GM19239 (cell line): Measurements from ENCODE around the gene C13orf46.

ENCODE experiments used
- DNase-seq: peaks from one replicate; pipeline ENCODE4 v3.0.0; 2011; ENCODE audit warnings: low spot score; ENCODE audit not compliant: insufficient read length
- FAIRE-seq: peaks from 2 replicates; lab custom pipeline; 2011; peaks lifted over from hg19 to GRCh38; lab: Jason Lieb, UNC

The C13orf46 gene

GRCh38 chr13:114011226-114011625, 37.4 kb upstream of the C13orf46 start:
- no peak for DNase-seq
- FAIRE-seq, result no peak

- DNase-seq (no peak), FAIRE-seq (no peak)
These were observed 36.7 kb upstream of the C13orf46 start for GRCh38 chr13:114010401-114011101.

GRCh38 chr13:114009590-114010400, 35.9 kb upstream of the C13orf46 start:
- no peak for FAIRE-seq

GRCh38 chr13:114008964-114009589, 35.2 kb upstream of the C13orf46 start:
- FAIRE-seq, result no peak

More at GRCh38 chr13:114009590-114010400, 35.9 kb upstream of the C13orf46 start:
- DNase-seq, result no peak

GRCh38 chr13:114007566-114007965, 33.7 kb upstream of the C13orf46 start:
- DNase-seq, result no peak
- FAIRE-seq, result no peak

More at GRCh38 chr13:114008964-114009589, 35.2 kb upstream of the C13orf46 start:
- DNase-seq, result no peak

- no peak for DNase-seq
- no peak for FAIRE-seq
These were observed 31.4 kb upstream of the C13orf46 start for GRCh38 chr13:114005206-114005724.

- no peak for DNase-seq
- no peak for FAIRE-seq
These were observed 30.7 kb upstream of the C13orf46 start for GRCh38 chr13:114004420-114005205.

GRCh38 chr13:114002771-114003321, 29.0 kb upstream of the C13orf46 start:
- DNase-seq (no peak), FAIRE-seq (no peak)

- FAIRE-seq (no peak), DNase-seq (no peak)
These were observed 28.2 kb upstream of the C13orf46 start for GRCh38 chr13:114002009-114002544.

- FAIRE-seq, result no peak
These were observed 27.6 kb upstream of the C13orf46 start for GRCh38 chr13:114001331-114002008.

GRCh38 chr13:114000151-114001040, 26.5 kb upstream of the C13orf46 start:
- no peak for DNase-seq
- FAIRE-seq, result no peak

More at GRCh38 chr13:114001331-114002008, 27.6 kb upstream of the C13orf46 start:
- no peak for DNase-seq

GRCh38 chr13:113999618-113999910, 25.7 kb upstream of the C13orf46 start:
- no peak for DNase-seq
- FAIRE-seq, result no peak

- DNase-seq (no peak), FAIRE-seq (no peak)
These were observed 25.1 kb upstream of the C13orf46 start for GRCh38 chr13:113998781-113999617.

GRCh38 chr13:113997845-113998751, 24.2 kb upstream of the C13orf46 start:
- FAIRE-seq, result no peak
- no peak for DNase-seq

GRCh38 chr13:113996912-113997745, 23.3 kb upstream of the C13orf46 start:
- FAIRE-seq (no peak), DNase-seq (no peak)
